Measurements from ENCODE around the gene SEPHS1.
"Not testable (repeated sequence)": the region's sequence is repeated elsewhere in the genome, so short reads cannot be mapped to it uniquely, and the experiment has no call there.

SEPHS1 gene

GRCh38 chr10:13360587-13360986 is 12.5 kb upstream of the SEPHS1 start:
- DNase-seq (ENCODE audit: low read depth), result no peak

- DNase-seq (ENCODE audit: low read depth), result no peak
Measured at GRCh38 chr10:13356392-13356791, 8.3 kb upstream of the SEPHS1 start.

- no peak for DNase-seq (ENCODE audit: low read depth)
Measured at GRCh38 chr10:13354783-13355182, 6.7 kb upstream of the SEPHS1 start.

GRCh38 chr10:13352519-13352918 is 4.4 kb upstream of the SEPHS1 start:
- DNase-seq (ENCODE audit: low read depth), result no peak

GRCh38 chr10:13351340-13351915 is 3.3 kb upstream of the SEPHS1 start:
- no peak for DNase-seq (ENCODE audit: low read depth)

GRCh38 chr10:13349463-13350274 is 1.6 kb upstream of the SEPHS1 start:
- DNase-seq (ENCODE audit: low read depth), result peak; percentile 18

GRCh38 chr10:13347500-13348156 is 465 bp downstream of the SEPHS1 start:
- DNase-seq (ENCODE audit: low read depth), result peak; percentile 73

GRCh38 chr10:13347043-13347499 is 1.0 kb downstream of the SEPHS1 start:
- DNase-seq (ENCODE audit: low read depth), result no peak

- no peak for DNase-seq (ENCODE audit: low read depth)
Measured at GRCh38 chr10:13346283-13347042, 1.6 kb downstream of the SEPHS1 start.

- DNase-seq (ENCODE audit: low read depth), result no peak
Measured at GRCh38 chr10:13340626-13341376, 7.3 kb downstream of the SEPHS1 start.

- DNase-seq (ENCODE audit: low read depth), result no peak
Measured at GRCh38 chr10:13340068-13340467, 8.0 kb downstream of the SEPHS1 start.

- no peak for DNase-seq (ENCODE audit: low read depth)
Measured at GRCh38 chr10:13338390-13339110, 9.5 kb downstream of the SEPHS1 start.

- DNase-seq (ENCODE audit: low read depth), result no peak
Measured at GRCh38 chr10:13337827-13338196, 10.3 kb downstream of the SEPHS1 start.

- DNase-seq (ENCODE audit: low read depth), result no peak
Measured at GRCh38 chr10:13337128-13337826, 10.8 kb downstream of the SEPHS1 start.

- no peak for DNase-seq (ENCODE audit: low read depth)
Measured at GRCh38 chr10:13335881-13336280, 12.2 kb downstream of the SEPHS1 start.

- no peak for DNase-seq (ENCODE audit: low read depth)
Measured at GRCh38 chr10:13334556-13334955, 13.5 kb downstream of the SEPHS1 start.

- no peak for DNase-seq (ENCODE audit: low read depth)
Measured at GRCh38 chr10:13331646-13332045, 16.4 kb downstream of the SEPHS1 start.

- not testable (repeated sequence) for DNase-seq (ENCODE audit: low read depth)
Measured at GRCh38 chr10:13330980-13331379, 17.1 kb downstream of the SEPHS1 start.

GRCh38 chr10:13329565-13329964 is 18.5 kb downstream of the SEPHS1 start:
- no peak for DNase-seq (ENCODE audit: low read depth)

GRCh38 chr10:13328613-13329012 is 19.5 kb downstream of the SEPHS1 start:
- no peak for DNase-seq (ENCODE audit: low read depth)

All from activated T-cell treated with anti-CD3 and anti-CD28 coated beads for 48 hours (primary cell).